Thyroid gland (tissue), 4 donors: ENCODE results near the gene STXBP3. TPM values are rescaled to one million over a fixed set of nuclear protein-coding genes. Genes with fewer than 3 reads are reported as not detected.
A peak's percentile ranks its signal among the peaks of the same experiment; 100 is the strongest.

Source experiments
- DNase-seq, 2 donors: peaks; one replicate each; pipeline ENCODE4 v3.0.0-alpha.2; 2019
- H3K27ac ChIP-seq, 3 donors: fragments of 200-600 bp; sonication (generic); 1 replicate in 2 of 3; 2 replicates in 1 of 3; pipeline ENCODE4 v1.5.1; 2016 to 2019; ENCODE audit warnings: mild to moderate bottlenecking in 1 of 3, moderate library complexity in 1 of 3
- H3K27me3 ChIP-seq: fragments of 200-600 bp; sonication (generic); one replicate; pipeline ENCODE4 v1.5.1; 2019
- H3K36me3 ChIP-seq, 2 donors: fragments of 200-600 bp; sonication (generic); one replicate each; pipeline ENCODE4 v1.5.1; 2016 to 2019
- H3K4me1 ChIP-seq, 2 donors: fragments of 200-600 bp; sonication (generic); one replicate each; pipeline ENCODE4 v1.5.1; 2017 to 2019
- H3K4me3 ChIP-seq, 3 donors: fragments of 200-600 bp; sonication (generic); replicated peaks in 1 of 3; 1 replicate in 2 of 3; 2 replicates in 1 of 3; pipeline ENCODE4 v1.5.1; 2016; ENCODE audit warnings: mild to moderate bottlenecking in 1 of 3
- H3K9me3 ChIP-seq: fragments of 200-600 bp; sonication (generic); one replicate; pipeline ENCODE4 v1.5.1; 2017
- CTCF ChIP-seq, 6 experiments: fragments of 200-600 bp in 3 of 6; fragments of 450-650 bp in 3 of 6; sonication (generic) in 3 of 6; IDR thresholded peaks; one replicate each; pipeline ENCODE4 v1.5.1; 2016 to 2019; ENCODE audit warnings: antibody characterized with exemption in 6 of 6, mild to moderate bottlenecking in 2 of 6, inconsistent platforms in 1 of 6, moderate library complexity in 1 of 6
- POLR2A ChIP-seq, 2 donors: fragments of 450-650 bp; IDR thresholded peaks; one replicate each; pipeline ENCODE4 v1.6.1; 2017; ENCODE audit warnings: antibody characterized with exemption in 2 of 2, mild to moderate bottlenecking in 2 of 2, moderate library complexity in 1 of 2
- WGBS, 2 donors: methylation state at CpG; one replicate each; pipeline ENCODE4 v1.1.5; 2017; 5-methylcytosine and 5-hydroxymethylcytosine counted together
- intact Hi-C: fragments of 100-400 bp; cut with DNase I; formaldehyde crosslinking; loops from one replicate; pipeline ENCODE4 v1.15.1; 2023
- total RNA-seq, 4 donors: library from RNA; depleted of rRNA; stranded (reverse); fragments of >200 nt; gene quantifications; one replicate each; pipeline ENCODE4 v1.2.3, GENCODE V29; 2016

The STXBP3 gene
- total RNA-seq, 4 donors from 2014 or later, result 82.6 to 223 (median 100) TPM

- 92 to 94% methylated on average over 4 of the region's 4 CpGs for WGBS, 2 donors
- DNase-seq, result no peak
- no peak for TF ChIP-seq CTCF (IDR thresholded peaks at IDR 0.05)
- TF ChIP-seq POLR2A (IDR thresholded peaks at IDR 0.05), result no peak
- Histone ChIP-seq H3K27me3 (no peaks in the 10 kb centered on the region), H3K4me1 (peaks cover 16 to 23% of the 10 kb centered on the region in 2 donors), H3K4me3 (no peak overlapping the region), H3K27ac (no peak overlapping the region), H3K36me3 (peaks cover 1 to 8% of the 10 kb centered on the region in 2 donors), H3K9me3 (no peaks in the 10 kb centered on the region)
- intact Hi-C loops, result no loop called here
Observed at GRCh38 chr1:108749081-108749480, 2.6 kb downstream of the STXBP3 start.

GRCh38 chr1:108750476-108751181, 4.2 kb downstream of the STXBP3 start:
- peak overlapping the region; percentile 32 to 71 (median 53) for H3K27ac ChIP-seq
- 42 to 60% methylated on average over 1 of the region's 1 CpG for WGBS, 2 donors
- H3K9me3 ChIP-seq, result no peaks in the 10 kb centered on the region
- DNase-seq, result peak; percentile 7 to 17
- peaks cover 7 to 9% of the 10 kb centered on the region in 2 donors for H3K36me3 ChIP-seq
- intact Hi-C loops, result no loop called here
- TF ChIP-seq POLR2A (IDR thresholded peaks at IDR 0.05) (no peak), CTCF (IDR thresholded peaks at IDR 0.05) (no peak)
- H3K27me3 ChIP-seq, result no peaks in the 10 kb centered on the region
- peaks cover 16 to 23% of the 10 kb centered on the region in 2 donors for H3K4me1 ChIP-seq
- no peak overlapping the region for H3K4me3 ChIP-seq

DNA sequence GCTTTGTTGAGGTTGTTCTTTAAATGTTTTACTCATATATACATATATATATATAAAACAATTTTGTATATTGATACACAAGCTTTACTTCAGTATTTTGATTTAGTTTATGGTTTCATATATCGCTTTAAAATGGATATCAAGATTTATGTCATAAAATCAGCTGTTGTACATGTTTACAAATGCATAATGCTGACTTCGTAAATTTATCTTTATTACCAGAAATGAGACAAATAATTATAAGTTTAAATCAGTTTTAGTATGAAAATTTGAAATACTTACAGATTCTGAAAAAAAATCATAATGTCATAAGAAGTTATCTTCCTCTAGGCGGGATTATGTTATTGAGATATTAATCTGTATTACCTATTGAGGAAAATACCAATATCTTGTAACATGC, 6.9 kb downstream of the STXBP3 start:
- WGBS, 2 donors, result 64 to 98% methylated on average over 3 of the region's 3 CpGs
- DNase-seq, result no peak
- TF ChIP-seq CTCF (IDR thresholded peaks at IDR 0.05), result no peak
- no peak for TF ChIP-seq POLR2A (IDR thresholded peaks at IDR 0.05)
- no peak overlapping the region for H3K27ac ChIP-seq
- peaks cover 7 to 15% of the 10 kb centered on the region in 2 donors for H3K36me3 ChIP-seq
- no peak overlapping the region for H3K4me3 ChIP-seq
- H3K27me3 ChIP-seq, result no peaks in the 10 kb centered on the region
- H3K4me1 ChIP-seq, result peaks cover 10 to 19% of the 10 kb centered on the region in 2 donors
- no peaks in the 10 kb centered on the region for H3K9me3 ChIP-seq
- intact Hi-C loops, result no loop called here

DNA sequence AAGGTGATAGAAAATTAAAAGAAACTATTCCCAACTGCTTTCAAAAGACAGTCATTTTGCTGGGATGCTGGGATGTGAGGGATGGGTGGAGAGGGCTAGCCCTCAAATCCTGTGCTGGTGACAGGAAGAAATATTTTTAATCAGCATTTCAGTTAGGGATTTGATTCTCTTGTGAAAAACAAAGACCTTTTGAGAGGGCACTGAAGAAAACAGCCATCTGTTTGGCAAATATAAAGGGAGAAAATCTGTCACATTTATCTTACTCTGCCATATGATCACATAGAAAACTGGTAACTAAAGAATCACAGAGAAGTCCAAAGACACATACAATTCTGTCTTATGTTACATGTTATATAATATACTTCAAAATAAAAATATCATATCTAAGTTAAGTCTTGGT, 12.3 kb downstream of the STXBP3 start:
- intact Hi-C loops, result no loop called here
- DNase-seq, result no peak

More for the DNA sequence above, 12.3 kb downstream of the STXBP3 start:
- Histone ChIP-seq H3K27ac (no peak overlapping the region), H3K9me3 (no peaks in the 10 kb centered on the region), H3K4me1 (no peaks in the 10 kb centered on the region), H3K4me3 (no peak overlapping the region), H3K36me3 (peaks cover 18 to 22% of the 10 kb centered on the region in 2 donors), H3K27me3 (no peaks in the 10 kb centered on the region)
- TF ChIP-seq POLR2A (IDR thresholded peaks at IDR 0.05), result no peak
- TF ChIP-seq CTCF (IDR thresholded peaks at IDR 0.05), result no peak
